Measurements from ENCODE around the gene ENPEP.
"Not testable (repeated sequence)": the region's sequence is repeated elsewhere in the genome, so short reads cannot be mapped to it uniquely, and the experiment has no call there.

GRCh38 chr4:110475080-110475479 is 875 bp upstream of the ENPEP start:
- not testable (repeated sequence) for TF ChIP-seq FOXK2 (IDR thresholded peaks at IDR 0.05); EP300 (IDR thresholded peaks at IDR 0.05; ENCODE audit: borderline replicate concordance in 1 of 2, control insufficient read depth in 1 of 2, low read depth in 2 of 2, low read length in 2 of 2); GABPA (IDR thresholded peaks at IDR 0.05; ENCODE audit: low read depth); CTCF (IDR thresholded peaks at IDR 0.05 in 2 of 3, conservative IDR thresholded peaks at IDR 0.05 in 1 of 3; ENCODE audit: control insufficient read depth in 2 of 3, extremely low read depth in 1 of 3, insufficient read depth in 1 of 3, low read depth in 3 of 3, low read length in 3 of 3); NR2F1 (conservative IDR thresholded peaks at IDR 0.05); BCL11A (IDR thresholded peaks at IDR 0.05; ENCODE audit: low read depth, low read length)

Measured in GM12878 (cell line).